Measurements from ENCODE around the gene CKS2.
A peak's percentile ranks its signal among the peaks of the same experiment; 100 is the strongest.
"Not testable (repeated sequence)": the region's sequence is repeated elsewhere in the genome, so short reads cannot be mapped to it uniquely, and the experiment has no call there.

The CKS2 gene

GRCh38 chr9:89310475-89311345 is at the start of gene CKS2:
CKS2 (plus strand) TSS chr9:89311195; CDS start chr9:89311293, 98 bp downstream.
- DNase-seq = peak; percentile 99

GRCh38 chr9:89273528-89274279 is 37.3 kb upstream of the CKS2 start:
- no peak for DNase-seq

GRCh38 chr9:89274838-89275237 is 36.2 kb upstream of the CKS2 start:
- DNase-seq = no peak

GRCh38 chr9:89276040-89276439 is 35.0 kb upstream of the CKS2 start:
- DNase-seq = not testable (repeated sequence)

- DNase-seq = no peak
Observed at GRCh38 chr9:89277043-89277442, 34.0 kb upstream of the CKS2 start.

GRCh38 chr9:89277454-89277853 is 33.5 kb upstream of the CKS2 start:
- no peak for DNase-seq

GRCh38 chr9:89278551-89278950 is 32.4 kb upstream of the CKS2 start:
- DNase-seq = no peak

- DNase-seq = peak; percentile 12
Observed at GRCh38 chr9:89278997-89279739, 31.8 kb upstream of the CKS2 start.

GRCh38 chr9:89281106-89281505 is 29.9 kb upstream of the CKS2 start:
- DNase-seq = no peak

- not testable (repeated sequence) for DNase-seq
Observed at GRCh38 chr9:89282248-89282968, 28.6 kb upstream of the CKS2 start.

- DNase-seq = no peak
Observed at GRCh38 chr9:89284076-89284475, 26.9 kb upstream of the CKS2 start.

GRCh38 chr9:89291741-89292140 is 19.3 kb upstream of the CKS2 start:
- DNase-seq = no peak

- no peak for DNase-seq
Observed at GRCh38 chr9:89293014-89293413, 18.0 kb upstream of the CKS2 start.

GRCh38 chr9:89295400-89295799 is 15.6 kb upstream of the CKS2 start:
- DNase-seq = no peak

- not testable (repeated sequence) for DNase-seq
Observed at GRCh38 chr9:89301996-89302395, 9.0 kb upstream of the CKS2 start.

- no peak for DNase-seq
Observed at GRCh38 chr9:89304020-89304833, 6.8 kb upstream of the CKS2 start.

- DNase-seq = no peak
Observed at GRCh38 chr9:89304834-89305188, 6.2 kb upstream of the CKS2 start.

GRCh38 chr9:89305868-89306267 is 5.1 kb upstream of the CKS2 start:
- DNase-seq = no peak

GRCh38 chr9:89309166-89309565 is 1.8 kb upstream of the CKS2 start:
- no peak for DNase-seq

- DNase-seq = no peak
Observed at GRCh38 chr9:89309608-89310474, 1.2 kb upstream of the CKS2 start.
